Lower lobe of right lung (tissue), 2 donors: ENCODE results near the gene USP53. TPM values are rescaled to one million over a fixed set of nuclear protein-coding genes. Genes with fewer than 3 reads are reported as not detected.

Experiments used
- ATAC-seq, 2 donors: fragments of 200-7000 bp; cut with Tn5 transposase; one replicate each; pipeline ENCODE4 v1.9.1; 2020 to 2022; ENCODE audit warnings: mild to moderate bottlenecking in 2 of 2, moderate library complexity in 2 of 2
- DNase-seq: peaks from one replicate; pipeline ENCODE4 v3.0.0-alpha.2; 2020
- H3K27ac ChIP-seq: fragments of 200-600 bp; one replicate; pipeline ENCODE4 v1.8.0; 2022
- H3K27me3 ChIP-seq: fragments of 200-600 bp; one replicate; pipeline ENCODE4 v1.8.0; 2022; ENCODE audit warnings: low read depth
- H3K36me3 ChIP-seq: fragments of 200-600 bp; one replicate; pipeline ENCODE4 v1.8.0; 2022; ENCODE audit warnings: mild to moderate bottlenecking
- H3K4me1 ChIP-seq: fragments of 200-600 bp; one replicate; pipeline ENCODE4 v1.8.0; 2022
- H3K4me3 ChIP-seq: fragments of 200-600 bp; one replicate; pipeline ENCODE4 v1.8.0; 2022; ENCODE audit warnings: mild to moderate bottlenecking
- H3K9me3 ChIP-seq: fragments of 200-600 bp; one replicate; pipeline ENCODE4 v1.8.0; 2022
- intact Hi-C: fragments of 100-400 bp; cut with DNase I; formaldehyde crosslinking; loops from one replicate; pipeline ENCODE4 v1.11.0; 2022
- total RNA-seq: library from RNA; stranded (reverse); fragmentation: NEBNext Ultra II Directional; extraction: Animal tissue kit (Norgen Biotek cat#: 25700); gene quantifications from one replicate; pipeline ENCODE4 v1.2.1, GENCODE V29; 2021
- TF ChIP-seq, protein P1 (sequence below): fragments of 200-600 bp; IDR thresholded peaks from one replicate; pipeline ENCODE4 v1.8.0; 2022; ENCODE audit warnings: antibody characterized with exemption, mild to moderate bottlenecking
- donor health status: DM: no; HTN: yes; CAD: no; lungs with severe emphysema.

Gene USP53
- total RNA-seq, 1 donor from 2014 or later, result 45.8 TPM

DNA sequence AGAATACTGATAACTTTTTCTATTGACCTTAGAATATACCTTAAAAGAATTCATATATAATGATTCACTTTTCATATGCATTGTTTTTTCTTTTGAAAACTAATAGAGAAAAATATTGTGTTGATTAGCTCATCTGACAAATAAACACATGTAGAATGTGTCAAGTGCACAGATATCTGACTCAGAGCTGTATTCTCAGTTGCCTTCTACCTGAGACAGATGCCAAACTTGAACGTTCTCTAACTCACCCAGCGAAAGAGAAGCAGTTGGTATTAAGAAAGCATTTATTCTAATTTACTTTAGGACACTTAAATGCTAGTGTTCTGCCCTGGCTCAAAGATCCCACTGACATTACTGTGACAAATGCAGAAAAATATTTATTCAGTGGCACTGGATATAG is 28.1 kb downstream of the USP53 start:
- Histone ChIP-seq H3K9me3 (no peaks in the 10 kb centered on the region), H3K27ac (no peak overlapping the region), H3K36me3 (peaks cover 37% of the 10 kb centered on the region), H3K27me3 (no peaks in the 10 kb centered on the region), H3K4me3 (no peak overlapping the region), H3K4me1 (peaks cover 20% of the 10 kb centered on the region)
- no peak for DNase-seq
- intact Hi-C loops, result no loop called here
- no peak for ATAC-seq
- TF ChIP-seq, protein P1, sequence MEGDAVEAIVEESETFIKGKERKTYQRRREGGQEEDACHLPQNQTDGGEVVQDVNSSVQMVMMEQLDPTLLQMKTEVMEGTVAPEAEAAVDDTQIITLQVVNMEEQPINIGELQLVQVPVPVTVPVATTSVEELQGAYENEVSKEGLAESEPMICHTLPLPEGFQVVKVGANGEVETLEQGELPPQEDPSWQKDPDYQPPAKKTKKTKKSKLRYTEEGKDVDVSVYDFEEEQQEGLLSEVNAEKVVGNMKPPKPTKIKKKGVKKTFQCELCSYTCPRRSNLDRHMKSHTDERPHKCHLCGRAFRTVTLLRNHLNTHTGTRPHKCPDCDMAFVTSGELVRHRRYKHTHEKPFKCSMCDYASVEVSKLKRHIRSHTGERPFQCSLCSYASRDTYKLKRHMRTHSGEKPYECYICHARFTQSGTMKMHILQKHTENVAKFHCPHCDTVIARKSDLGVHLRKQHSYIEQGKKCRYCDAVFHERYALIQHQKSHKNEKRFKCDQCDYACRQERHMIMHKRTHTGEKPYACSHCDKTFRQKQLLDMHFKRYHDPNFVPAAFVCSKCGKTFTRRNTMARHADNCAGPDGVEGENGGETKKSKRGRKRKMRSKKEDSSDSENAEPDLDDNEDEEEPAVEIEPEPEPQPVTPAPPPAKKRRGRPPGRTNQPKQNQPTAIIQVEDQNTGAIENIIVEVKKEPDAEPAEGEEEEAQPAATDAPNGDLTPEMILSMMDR, result no peak

DNA sequence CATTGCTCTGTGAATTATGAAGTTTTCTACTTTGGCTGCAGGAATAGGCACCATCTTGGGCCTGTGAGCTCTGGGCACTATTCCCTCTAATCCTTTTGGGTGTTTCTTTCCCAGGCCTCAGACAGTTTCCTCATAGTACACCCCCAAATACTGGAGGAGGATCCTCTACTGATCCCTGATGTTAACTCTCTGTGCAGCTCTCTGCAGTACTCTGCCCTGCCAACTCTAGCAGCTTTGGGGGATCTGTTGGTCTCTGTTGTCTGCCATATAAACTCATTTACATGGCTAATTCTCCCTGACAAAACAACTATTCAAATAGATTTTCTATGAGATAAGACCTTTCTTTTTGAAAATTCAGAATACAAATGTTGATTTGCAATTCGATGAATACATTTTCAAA is 29.9 kb downstream of the USP53 start:
- TF ChIP-seq, protein P1, result no peak
- intact Hi-C loops, result no loop called here
- Histone ChIP-seq H3K4me1 (peaks cover 24% of the 10 kb centered on the region), H3K36me3 (peaks cover 36% of the 10 kb centered on the region), H3K9me3 (no peaks in the 10 kb centered on the region), H3K27me3 (no peaks in the 10 kb centered on the region), H3K27ac (no peak overlapping the region), H3K4me3 (no peak overlapping the region)
- ATAC-seq (no peak), DNase-seq (no peak)

DNA sequence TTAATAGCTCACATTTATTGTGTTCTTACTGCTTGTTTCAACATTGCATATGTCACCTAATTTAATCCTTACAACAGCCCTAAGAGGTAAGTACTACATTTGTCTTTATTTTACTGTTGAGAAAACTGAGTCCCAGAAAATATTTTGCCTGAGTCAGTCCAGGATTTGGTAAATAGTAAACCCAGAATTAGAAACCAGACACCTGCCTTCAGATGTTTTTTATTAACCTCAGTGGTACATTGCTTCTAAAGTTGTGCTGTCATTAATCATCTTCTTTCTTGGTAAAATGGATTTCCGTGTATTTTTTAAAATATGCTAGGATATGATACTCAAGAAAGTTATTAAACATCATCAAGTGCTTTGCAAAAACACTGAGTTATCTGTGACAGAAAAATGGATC is 31.4 kb downstream of the USP53 start:
- TF ChIP-seq, protein P1, result no peak
- no peak for ATAC-seq
- no peak for DNase-seq
- H3K27ac ChIP-seq, result no peak overlapping the region
- peaks cover 45% of the 10 kb centered on the region for H3K36me3 ChIP-seq
- H3K4me1 ChIP-seq, result peaks cover 24% of the 10 kb centered on the region
- no peaks in the 10 kb centered on the region for H3K27me3 ChIP-seq
- H3K4me3 ChIP-seq, result no peak overlapping the region
- intact Hi-C loops, result no loop called here
- H3K9me3 ChIP-seq, result no peaks in the 10 kb centered on the region

DNA sequence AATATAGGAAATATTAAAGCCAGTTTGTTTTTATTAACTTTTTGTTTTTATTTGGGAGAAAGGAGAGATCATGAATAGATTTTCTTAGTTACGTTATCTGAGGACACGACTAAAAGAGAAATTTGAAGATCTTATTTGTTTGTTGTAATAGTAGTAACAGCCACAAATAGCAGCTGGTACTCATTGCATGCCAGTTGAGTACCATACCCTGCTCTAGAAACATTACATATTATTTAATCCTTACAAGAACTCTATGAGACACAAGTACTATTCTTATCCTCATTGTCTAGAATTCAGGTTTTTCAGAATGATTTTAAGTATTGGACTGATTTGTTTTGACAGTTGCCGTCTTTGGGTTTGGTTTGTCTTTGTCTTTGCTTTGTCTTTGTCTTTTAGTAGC is 31.8 kb downstream of the USP53 start:
- TF ChIP-seq, protein P1, result no peak
- Histone ChIP-seq H3K36me3 (peaks cover 49% of the 10 kb centered on the region), H3K27ac (no peak overlapping the region), H3K9me3 (no peaks in the 10 kb centered on the region), H3K4me1 (peaks cover 24% of the 10 kb centered on the region), H3K4me3 (no peak overlapping the region), H3K27me3 (no peaks in the 10 kb centered on the region)
- intact Hi-C loops, result no loop called here
- DNase-seq (no peak), ATAC-seq (no peak)

DNA sequence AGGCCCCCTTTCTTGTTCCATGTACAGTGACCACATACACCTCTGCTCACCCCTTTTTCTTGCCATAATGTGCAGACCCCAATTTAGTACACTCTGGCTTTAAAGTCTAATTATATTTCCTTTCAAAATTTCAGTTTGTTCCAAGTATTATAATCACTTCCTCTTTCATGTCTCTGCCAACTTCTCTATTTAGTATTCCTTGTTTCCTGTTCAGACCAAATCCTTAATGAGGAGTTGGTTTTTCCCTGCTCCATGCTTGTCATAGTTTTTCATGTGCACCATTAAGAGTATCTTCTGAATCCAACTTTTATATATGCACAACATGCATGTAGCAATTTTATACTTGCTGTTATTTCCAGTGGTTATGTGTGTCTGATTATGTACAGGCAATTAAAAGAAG is 32.3 kb downstream of the USP53 start:
- Histone ChIP-seq H3K9me3 (no peaks in the 10 kb centered on the region), H3K27me3 (no peaks in the 10 kb centered on the region), H3K4me3 (no peak overlapping the region), H3K27ac (no peak overlapping the region), H3K36me3 (peaks cover 48% of the 10 kb centered on the region), H3K4me1 (peaks cover 24% of the 10 kb centered on the region)
- intact Hi-C loops, result no loop called here
- TF ChIP-seq, protein P1, result no peak
- DNase-seq, result no peak
- peak in 1 of 2 donors; percentile 44 for ATAC-seq
